GM12878 (cell line): ENCODE measurements around the gene PRKACG. TPM values are rescaled to one million over a fixed set of nuclear protein-coding genes. Genes with fewer than 3 reads are reported as not detected.

Experiments
- ATAC-seq: fragments of 200-7000 bp; cut with Tn5 transposase; 3 replicates; pipeline ENCODE4 v1.9.1; 2020; ENCODE audit warnings: mild to moderate bottlenecking, moderate library complexity
- BruUV-seq: library from RNA; stranded (reverse); fragments of 400-500 nt; replicated peaks from 2 replicates; lab custom pipeline; 2021; lab: Mats Ljungman, UMichigan
- CTCF ChIA-PET: fragments of 300-600 bp; sonication (Branson Sonifier 250); formaldehyde crosslinking; extraction: SDS; loops from one replicate; lab custom pipeline; 2021; ENCODE audit warnings: inconsistent platforms; lab: Yijun Ruan, JAX
- POLR2A ChIA-PET: fragments of 350-600 bp; formaldehyde crosslinking; extraction: SDS; loops from one replicate; lab custom pipeline; 2021; ENCODE audit warnings: inconsistent platforms; lab: Charles Lee
- RAD21 ChIA-PET: fragments of 300-600 bp; sonication (Branson Sonifier 250); formaldehyde crosslinking; loops from one replicate; lab custom pipeline; 2023; ENCODE audit warnings: antibody characterized with exemption; ENCODE audit not compliant: unreplicated experiment; lab: Charles Lee
- SMC1A ChIA-PET: fragments of 300-600 bp; sonication (Branson Sonifier 250); formaldehyde crosslinking; loops from one replicate; lab custom pipeline; 2023; ENCODE audit not compliant: unreplicated experiment, uncharacterized antibody; lab: Charles Lee
- DNase-seq: peaks from one replicate; pipeline ENCODE4 v3.0.0-alpha.2; 2011; ENCODE audit warnings: low read depth, low spot score
- FAIRE-seq: peaks from 3 replicates; lab custom pipeline; 2011; peaks lifted over from hg19 to GRCh38; lab: Jason Lieb, UNC
- H2AFZ ChIP-seq: 2 replicates; pipeline ENCODE4 v1.6.0; 2011; ENCODE audit warnings: low read depth, low read length, control low read depth; ENCODE audit not compliant: control insufficient read depth
- H3K27ac ChIP-seq: 2 replicates; pipeline ENCODE4 v1.5.1; 2011; ENCODE audit warnings: control low read depth; ENCODE audit not compliant: control insufficient read depth, insufficient read depth
- H3K27me3 ChIP-seq, 2 experiments: replicated peaks in 1 of 2; 2 replicates each; pipeline versions ENCODE4 v1.6.0 to v1.6.1; 2011; ENCODE audit warnings: low read length in 1 of 2; ENCODE audit not compliant: control insufficient read depth in 2 of 2, insufficient read depth in 2 of 2
- H3K36me3 ChIP-seq, 2 experiments: 2 replicates each; pipeline ENCODE4 v1.5.1; 2011; ENCODE audit warnings: low read length in 1 of 2; ENCODE audit not compliant: control insufficient read depth in 2 of 2, insufficient read depth in 2 of 2
- H3K4me1 ChIP-seq: 2 replicates; pipeline ENCODE4 v1.6.1; 2011; ENCODE audit warnings: mild to moderate bottlenecking, low read length, moderate library complexity, mixed read lengths; ENCODE audit not compliant: control insufficient read depth, insufficient read depth
- H3K4me2 ChIP-seq: 2 replicates; pipeline ENCODE4 v1.6.0; 2011; ENCODE audit warnings: control low read depth; ENCODE audit not compliant: control insufficient read depth, insufficient read depth
- H3K4me3 ChIP-seq: fragments of 200-600 bp; sonication (generic); 2 replicates; pipeline ENCODE4 v1.5.1; 2016
- H3K79me2 ChIP-seq: 2 replicates; pipeline ENCODE4 v1.6.0; 2011; ENCODE audit warnings: low read length; ENCODE audit not compliant: control insufficient read depth, insufficient read depth
- H3K9ac ChIP-seq: 2 replicates; pipeline ENCODE4 v1.8.0; 2011; ENCODE audit warnings: low read length, control low read depth, mixed read lengths; ENCODE audit not compliant: control insufficient read depth, insufficient read depth
- H3K9me3 ChIP-seq: replicated peaks from 3 replicates; pipeline ENCODE4 v1.5.1; 2011; ENCODE audit warnings: mild to moderate bottlenecking, low read length; ENCODE audit not compliant: control insufficient read depth, insufficient read depth
- H4K20me1 ChIP-seq: 2 replicates; pipeline ENCODE4 v1.6.0; 2011; ENCODE audit not compliant: control insufficient read depth, insufficient read depth
- CHD1 ChIP-seq: IDR thresholded peaks from 2 replicates; pipeline ENCODE4 v1.6.1; 2012; ENCODE audit warnings: low read depth, low read length, improper control_type of control experiment
- HSF1 ChIP-seq: fragments of 150-350 bp; IDR thresholded peaks from 2 replicates; pipeline ENCODE4 v1.6.1; 2014; ENCODE audit warnings: mild to moderate bottlenecking, low read depth, low read length
- LARP7 ChIP-seq: fragments of 450-650 bp; IDR thresholded peaks from 2 replicates; pipeline ENCODE4 v1.6.1; 2017; ENCODE audit warnings: mild to moderate bottlenecking
- MYB ChIP-seq: fragments of 150-350 bp; IDR thresholded peaks from 2 replicates; pipeline ENCODE4 v1.6.1; 2014; ENCODE audit warnings: mild to moderate bottlenecking, low read depth, low read length, borderline replicate concordance
- NFXL1 ChIP-seq: fragments of 450-650 bp; IDR thresholded peaks from 2 replicates; pipeline ENCODE4 v1.6.1; 2017; ENCODE audit warnings: antibody characterized with exemption, mild to moderate bottlenecking, borderline replicate concordance
- PAX8 ChIP-seq: fragments of 450-650 bp; IDR thresholded peaks from 2 replicates; pipeline ENCODE4 v1.6.1; 2017; ENCODE audit warnings: mild to moderate bottlenecking, moderate library complexity
- POLR2A ChIP-seq: IDR thresholded peaks from 2 replicates; pipeline ENCODE4 v1.6.1; 2011; ENCODE audit warnings: low read depth, mild to moderate bottlenecking, low read length
- RELA ChIP-seq: fragments of 450-650 bp; IDR thresholded peaks from 2 replicates; pipeline ENCODE4 v1.8.0; 2014; ENCODE audit warnings: borderline replicate concordance; ENCODE audit not compliant: partially characterized antibody
- RELB ChIP-seq: fragments of 450-650 bp; IDR thresholded peaks from 2 replicates; pipeline ENCODE4 v1.6.1; 2017; ENCODE audit warnings: low read depth, mild to moderate bottlenecking, moderate library complexity
- SIX5 ChIP-seq: IDR thresholded peaks from 2 replicates; pipeline ENCODE4 v1.6.1; 2011; ENCODE audit warnings: mild to moderate bottlenecking, low read depth, low read length, moderate library complexity; ENCODE audit not compliant: severe bottlenecking
- SP1 ChIP-seq: IDR thresholded peaks from one replicate; pipeline ENCODE4 v1.6.1; 2011; ENCODE audit warnings: low read depth, low read length
- ZNF217 ChIP-seq: fragments of 450-650 bp; IDR thresholded peaks from 2 replicates; pipeline ENCODE4 v1.6.1; 2017; ENCODE audit warnings: antibody characterized with exemption, mild to moderate bottlenecking
- ZNF24 ChIP-seq: fragments of 450-650 bp; IDR thresholded peaks from 2 replicates; pipeline ENCODE4 v1.6.1; 2017; ENCODE audit warnings: antibody characterized with exemption, mild to moderate bottlenecking
- ZNF274 ChIP-seq: IDR thresholded peaks from one replicate; pipeline ENCODE4 v1.8.0; 2011; ENCODE audit not compliant: insufficient read length, insufficient read depth
- WGBS: methylation state at CpG from one replicate; pipeline ENCODE4 v1.1.6; 2016; ENCODE audit warnings: low lambda C conversion rate; ENCODE audit not compliant: insufficient replicate concordance, insufficient coverage; ENCODE audit errors: missing lambda C conversion rate; 5-methylcytosine and 5-hydroxymethylcytosine counted together
- in situ Hi-C: fragments of 300-500 bp; cut with MboI; formaldehyde crosslinking; loops from 9 replicates; pipeline ENCODE4 v1.14.3; 2018; ENCODE audit warnings: mixed read lengths
- intact Hi-C: fragments of 100-400 bp; cut with micrococcal nuclease; formaldehyde crosslinking; loops from one replicate; pipeline ENCODE4 v1.14.2; 2022; ENCODE audit not compliant: unreplicated experiment
- polyA plus RNA-seq, 11 experiments: library from polyadenylated mRNA; depleted of rRNA in 4 of 11; unstranded in 6 of 11; stranded (reverse) in 5 of 11; fragments of >200 nt; fragmentation: Nextera tagmentation in 4 of 11; fragmentation: Illumina TruSeq in 1 of 11; extraction: Ambion mirVana in 4 of 11; extraction: Trizol in 1 of 11; gene quantifications; 1 replicate in 1 of 11; 2 replicates in 10 of 11; pipeline versions ENCODE4 v1.2.1 to v1.2.3, GENCODE V29; 2011 to 2016; ENCODE audit warnings: inconsistent platforms in 2 of 11, missing spikeins in 2 of 11, low read depth in 1 of 11
- total RNA-seq, 4 experiments: library from RNA; depleted of rRNA in 3 of 4; stranded (reverse); fragments of >200 nt in 3 of 4; fragmentation: Illumina TruSeq in 1 of 4; extraction: Trizol in 1 of 4; gene quantifications; 2 replicates each; pipeline versions ENCODE4 v1.2.1 to v1.2.3, GENCODE V29; 2013 to 2021

The PRKACG gene
- total and polyA plus RNA-seq, 10 of the 15 experiments (the other 5 are each of a cell fraction or from before 2014, with no cell fraction given), result not detected

GRCh38 chr9:69034071-69034470 lies 20.2 kb upstream of the PRKACG start:
- DNase-seq, result no peak
- no peak overlapping the region for H2AFZ ChIP-seq
- 71% methylated on average over 2 of the region's 2 CpGs for WGBS
- H3K4me3 ChIP-seq, result no peak overlapping the region
- intact Hi-C loops (no loop called here), in situ Hi-C loops (no loop called here)
- peaks cover 3% of the 10 kb centered on the region; the same call in 2 of the 3 replicates for H3K9me3 ChIP-seq
- no peak overlapping the region for H3K27ac ChIP-seq
- no peaks in the 10 kb centered on the region for H3K27me3 ChIP-seq
- FAIRE-seq, result no peak
- ChIA-PET CTCF (interaction anchor here (0.8 to 5.1 kb wide), 3 partner anchors 14 to 159 kb away, joined by 3 to 58 read pairs (median 3); no protein-coding TSS in a partner anchor), POLR2A (no interaction called here), SMC1A (interaction anchor here (1.3 to 1.6 kb wide), 3 partner anchors 8 to 161 kb away, joined by 3 to 5 read pairs (median 3); no protein-coding TSS in a partner anchor), RAD21 (interaction anchor here (1.1 kb wide), 1 partner anchor 35 kb away, joined by 3 read pairs; no protein-coding TSS in a partner anchor)
- H3K9ac ChIP-seq, result no peak overlapping the region
- no peaks in the 10 kb centered on the region for H3K36me3 ChIP-seq
- peaks cover 6% of the 10 kb centered on the region for H3K4me1 ChIP-seq
- peaks cover 14% of the 10 kb centered on the region for H3K79me2 ChIP-seq
- no TSS peak for BruUV-seq
- no peak overlapping the region for H3K4me2 ChIP-seq
- ATAC-seq, result no peak
- TF ChIP-seq PAX8 (no peak), SP1 (no peak), CHD1 (no peak), RELA (no peak), LARP7 (no peak), HSF1 (no peak), RELB (no peak), ZNF24 (no peak), ZNF274 (no peak), NFXL1 (no peak), MYB (no peak), POLR2A (no peak), ZNF217 (no peak), SIX5 (no peak)
- no peaks in the 10 kb centered on the region for H4K20me1 ChIP-seq
